ENCODE measurements around the gene TMEM186. TPM values are rescaled to one million over a fixed set of nuclear protein-coding genes. Genes with fewer than 3 reads are reported as not detected.

TMEM186 gene
- total and polyA plus RNA-seq, 2 of the 4 experiments (the other 2 are of a cell fraction): 5.7 to 6.8 TPM

GRCh38 chr16:8762254-8762653 lies 35.2 kb downstream of the TMEM186 start:
- Histone ChIP-seq H2BK20ac (ENCODE audit: low read depth, low read length) (no peak overlapping the region), H3K4me1 (ENCODE audit: control insufficient read depth, insufficient read depth, low read length) (no peaks in the 10 kb centered on the region), H2AK9ac (replicated peaks; ENCODE audit: low read depth, low read length, poor library complexity) (no peak overlapping the region), H3K9me3 (ENCODE audit: control insufficient read depth, insufficient read depth, low read length) (no peaks in the 10 kb centered on the region), H3K56ac (ENCODE audit: extremely low read depth, insufficient read depth, low read length) (no peak overlapping the region), H4K20me1 (ENCODE audit: insufficient read depth, low read length) (no peaks in the 10 kb centered on the region), H3K18ac (ENCODE audit: low read depth, low read length) (no peak overlapping the region), H3K27me3 (ENCODE audit: control insufficient read depth, insufficient read depth, low read length) (peaks cover 2% of the 10 kb centered on the region; the same call in 1 of the 2 replicates), H3K14ac (replicated peaks; ENCODE audit: low read depth, low read length) (no peak overlapping the region), H2BK15ac (ENCODE audit: low read depth, low read length) (no peak overlapping the region), H2AFZ (replicated peaks; ENCODE audit: low read length, poor library complexity) (no peak overlapping the region), H3K79me1 (ENCODE audit: low read depth in 1 of 2, low read length in 2 of 2) (no peaks in the 10 kb centered on the region), H3K4ac (ENCODE audit: low read depth, low read length) (no peak overlapping the region), H3K4me3 (ENCODE audit: insufficient read depth, low read depth, low read length) (no peak overlapping the region), H3K36me3 (ENCODE audit: control insufficient read depth, insufficient read depth, low read length) (no peaks in the 10 kb centered on the region), H3K23ac (ENCODE audit: low read depth, low read length) (no peak overlapping the region), H3K9me1 (ENCODE audit: insufficient read depth, low read length) (no peaks in the 10 kb centered on the region), H2AK5ac (ENCODE audit: low read depth, low read length) (no peak overlapping the region), H2BK5ac (ENCODE audit: low read depth, low read length, poor library complexity, severe bottlenecking) (no peak overlapping the region), H4K8ac (ENCODE audit: low read depth in 2 of 2, low read length in 2 of 2) (no peak overlapping the region), H3K9ac (ENCODE audit: low read depth, low read length) (no peak overlapping the region), H3K27ac (ENCODE audit: insufficient read depth, low read length) (no peak overlapping the region), H4K91ac (ENCODE audit: insufficient read depth, low read depth, low read length) (no peak overlapping the region), H2BK120ac (ENCODE audit: low read depth, low read length) (no peak overlapping the region), H4K5ac (ENCODE audit: low read depth, low read length) (no peak overlapping the region), H3K4me2 (ENCODE audit: low read depth, low read length) (no peak overlapping the region)
- ChIA-PET CTCF (no interaction called here), POLR2A (ENCODE audit: unreplicated experiment) (no interaction called here)
- intact Hi-C loops (cut with micrococcal nuclease) (no loop called here), dilution Hi-C loops (cut with HindIII; ENCODE audit: low sequenced_read_pairs, unreplicated experiment) (no loop called here), in situ Hi-C loops (cut with MboI; ENCODE audit: low sequenced_read_pairs) (no loop called here)
- BruUV-seq (replicated peaks): no TSS peak
- ATAC-seq (ENCODE audit: low read depth) (no peak), DNase-seq (no peak)
- 77% methylated on average over 3 of the region's 4 CpGs; no CpG with 5 or more reads in 1 of the 2 experiments for WGBS, 2 experiments (ENCODE audit: extremely low coverage in 2 of 2, insufficient read length in 1 of 2)
- TF ChIP-seq NFE2L2 (IDR thresholded peaks at IDR 0.05; ENCODE audit: low read depth, low read length): no peak
- TF ChIP-seq FOS (IDR thresholded peaks at IDR 0.05; ENCODE audit: low read depth, low read length): no peak
- TF ChIP-seq ELK1 (IDR thresholded peaks at IDR 0.05; ENCODE audit: borderline replicate concordance, low read depth, low read length): no peak
- TF ChIP-seq BHLHE40 (IDR thresholded peaks at IDR 0.05; ENCODE audit: low read depth, low read length): no peak
- no peak for TF ChIP-seq SMC3 (IDR thresholded peaks at IDR 0.05; ENCODE audit: low read depth, low read length)
- no peak for TF ChIP-seq MXI1 (IDR thresholded peaks at IDR 0.05; ENCODE audit: borderline replicate concordance, low read depth, low read length)
- TF ChIP-seq CTCF (conservative IDR thresholded peaks at IDR 0.05; ENCODE audit: low read depth, low read length): no peak
- TF ChIP-seq MAZ (IDR thresholded peaks at IDR 0.05; ENCODE audit: borderline replicate concordance, low read depth, low read length): no peak
